Cerebellar nuclear complex (tissue), 1 donor: Measurements from ENCODE around the gene PITX1.
"Not testable (repeated sequence)": the region's sequence is repeated elsewhere in the genome, so short reads cannot be mapped to it uniquely, and the experiment has no call there.

ENCODE experiments used
- DNase-seq, 2 experiments: peaks; one replicate each; lab custom pipeline; 2025; lab: John Stamatoyannopoulos, UW

The PITX1 gene

GRCh38 chr5:135010502-135011354 lies 23.3 kb downstream of the PITX1 start:
- DNase-seq, result no peak

- DNase-seq, result no peak
Observed at GRCh38 chr5:135009736-135010501, 24.1 kb downstream of the PITX1 start.

GRCh38 chr5:135008981-135009735 lies 24.9 kb downstream of the PITX1 start:
- no peak for DNase-seq

GRCh38 chr5:135008556-135008955 lies 25.5 kb downstream of the PITX1 start:
- no peak for DNase-seq

GRCh38 chr5:135007749-135008363 lies 26.2 kb downstream of the PITX1 start:
- no peak for DNase-seq

- no peak for DNase-seq
Observed at GRCh38 chr5:135007305-135007704, 26.7 kb downstream of the PITX1 start.

GRCh38 chr5:135005076-135005475 lies 29.0 kb downstream of the PITX1 start:
- no peak for DNase-seq

GRCh38 chr5:135004376-135004775 lies 29.7 kb downstream of the PITX1 start:
- DNase-seq, result no peak

- DNase-seq, result not testable (repeated sequence)
Observed at GRCh38 chr5:134998068-134998467, 36.0 kb downstream of the PITX1 start.

GRCh38 chr5:134997015-134997414 lies 37.0 kb downstream of the PITX1 start:
- no peak for DNase-seq

- no peak for DNase-seq
Observed at GRCh38 chr5:134995850-134996402, 38.1 kb downstream of the PITX1 start.

- no peak for DNase-seq
Observed at GRCh38 chr5:134994560-134995156, 39.4 kb downstream of the PITX1 start.

GRCh38 chr5:134993161-134993560 lies 40.9 kb downstream of the PITX1 start:
- DNase-seq, result no peak

GRCh38 chr5:134992148-134992547 lies 41.9 kb downstream of the PITX1 start:
- no peak for DNase-seq

- not testable (repeated sequence) for DNase-seq
Observed at GRCh38 chr5:134990183-134990582, 43.8 kb downstream of the PITX1 start.

GRCh38 chr5:134989266-134989830 lies 44.7 kb downstream of the PITX1 start:
- no peak for DNase-seq

- DNase-seq, result no peak
Observed at GRCh38 chr5:134982230-134982629, 51.8 kb downstream of the PITX1 start.

GRCh38 chr5:134979416-134979815 lies 54.6 kb downstream of the PITX1 start:
- no peak for DNase-seq
